ENCODE measurements around the gene PSD4.

Gene PSD4

GRCh38 chr2:113237604-113238160, 63.9 kb downstream of the PSD4 start:
- H3K4me3 ChIP-seq (ENCODE audit: insufficient read length, low read depth), result no peak overlapping the region
- TF ChIP-seq ZNF274 (IDR thresholded peaks at IDR 0.05; ENCODE audit: low read depth, low read length) (no peak), SUZ12 (IDR thresholded peaks at IDR 0.05; ENCODE audit: extremely low read depth, insufficient read depth, insufficient read length) (no peak), YY1 (IDR thresholded peaks at IDR 0.05; ENCODE audit: insufficient read depth, insufficient read length) (no peak)
- 0 out of 2 replicates have a peak, but pooled peaks cover 4% of the 10 kb centered on the region for H3K9me3 ChIP-seq (ENCODE audit: insufficient read depth, low read length)
- DNase-seq (ENCODE audit: low read depth, low spot score), result no peak
- H3K4me1 ChIP-seq (ENCODE audit: insufficient read depth, insufficient read length), result peaks cover 15% of the 10 kb centered on the region
- no peaks in the 10 kb centered on the region for H3K27me3 ChIP-seq (ENCODE audit: insufficient read depth, insufficient read length)
- H3K9ac ChIP-seq (ENCODE audit: insufficient read length, low read depth), result no peak overlapping the region
- peaks cover 56% of the 10 kb centered on the region for H3K36me3 ChIP-seq (ENCODE audit: insufficient read depth, insufficient read length, low read length)

GRCh38 chr2:113238871-113239839, 65.4 kb downstream of the PSD4 start:
- H3K4me1 ChIP-seq (ENCODE audit: insufficient read depth, insufficient read length), result peaks cover 15% of the 10 kb centered on the region
- TF ChIP-seq YY1 (IDR thresholded peaks at IDR 0.05; ENCODE audit: insufficient read depth, insufficient read length) (no peak), ZNF274 (IDR thresholded peaks at IDR 0.05; ENCODE audit: low read depth, low read length) (no peak), SUZ12 (IDR thresholded peaks at IDR 0.05; ENCODE audit: extremely low read depth, insufficient read depth, insufficient read length) (no peak)
- H3K9me3 ChIP-seq (ENCODE audit: insufficient read depth, low read length), result 0 out of 2 replicates have a peak, but pooled peaks cover 4% of the 10 kb centered on the region
- peaks cover 61% of the 10 kb centered on the region for H3K36me3 ChIP-seq (ENCODE audit: insufficient read depth, insufficient read length, low read length)
- H3K27me3 ChIP-seq (ENCODE audit: insufficient read depth, insufficient read length), result no peaks in the 10 kb centered on the region
- H3K4me3 ChIP-seq (ENCODE audit: insufficient read length, low read depth), result no peak overlapping the region
- no peak for DNase-seq (ENCODE audit: low read depth, low spot score)
- H3K9ac ChIP-seq (ENCODE audit: insufficient read length, low read depth), result no peak overlapping the region

GRCh38 chr2:113240150-113240914, 66.6 kb downstream of the PSD4 start:
- peaks cover 61% of the 10 kb centered on the region for H3K36me3 ChIP-seq (ENCODE audit: insufficient read depth, insufficient read length, low read length)
- peaks cover 17% of the 10 kb centered on the region for H3K4me1 ChIP-seq (ENCODE audit: insufficient read depth, insufficient read length)
- H3K4me3 ChIP-seq (ENCODE audit: insufficient read length, low read depth), result no peak overlapping the region
- H3K27me3 ChIP-seq (ENCODE audit: insufficient read depth, insufficient read length), result no peaks in the 10 kb centered on the region
- H3K9me3 ChIP-seq (ENCODE audit: insufficient read depth, low read length), result 0 out of 2 replicates have a peak, but pooled peaks cover 4% of the 10 kb centered on the region
- no peak overlapping the region for H3K9ac ChIP-seq (ENCODE audit: insufficient read length, low read depth)
- TF ChIP-seq ZNF274 (IDR thresholded peaks at IDR 0.05; ENCODE audit: low read depth, low read length) (no peak), SUZ12 (IDR thresholded peaks at IDR 0.05; ENCODE audit: extremely low read depth, insufficient read depth, insufficient read length) (no peak), YY1 (IDR thresholded peaks at IDR 0.05; ENCODE audit: insufficient read depth, insufficient read length) (no peak)
- DNase-seq (ENCODE audit: low read depth, low spot score), result no peak

GRCh38 chr2:113240915-113241911, 67.4 kb downstream of the PSD4 start:
- peaks cover 20% of the 10 kb centered on the region for H3K4me1 ChIP-seq (ENCODE audit: insufficient read depth, insufficient read length)
- TF ChIP-seq SUZ12 (IDR thresholded peaks at IDR 0.05; ENCODE audit: extremely low read depth, insufficient read depth, insufficient read length), result no peak
- no peak for TF ChIP-seq ZNF274 (IDR thresholded peaks at IDR 0.05; ENCODE audit: low read depth, low read length)
- no peak for TF ChIP-seq YY1 (IDR thresholded peaks at IDR 0.05; ENCODE audit: insufficient read depth, insufficient read length)
- H3K27me3 ChIP-seq (ENCODE audit: insufficient read depth, insufficient read length), result no peaks in the 10 kb centered on the region
- H3K36me3 ChIP-seq (ENCODE audit: insufficient read depth, insufficient read length, low read length), result peaks cover 68% of the 10 kb centered on the region
- no peak for DNase-seq (ENCODE audit: low read depth, low spot score)
- H3K9me3 ChIP-seq (ENCODE audit: insufficient read depth, low read length), result 0 out of 2 replicates have a peak, but pooled peaks cover 4% of the 10 kb centered on the region
- no peak overlapping the region for H3K4me3 ChIP-seq (ENCODE audit: insufficient read length, low read depth)
- H3K9ac ChIP-seq (ENCODE audit: insufficient read length, low read depth), result no peak overlapping the region

- no peaks in the 10 kb centered on the region for H3K27me3 ChIP-seq (ENCODE audit: insufficient read depth, insufficient read length)
- H3K9ac ChIP-seq (ENCODE audit: insufficient read length, low read depth), result no peak overlapping the region
- H3K4me3 ChIP-seq (ENCODE audit: insufficient read length, low read depth), result no peak overlapping the region
- H3K4me1 ChIP-seq (ENCODE audit: insufficient read depth, insufficient read length), result peaks cover 20% of the 10 kb centered on the region
- H3K9me3 ChIP-seq (ENCODE audit: insufficient read depth, low read length), result no peaks in the 10 kb centered on the region
- DNase-seq (ENCODE audit: low read depth, low spot score), result no peak
- H3K36me3 ChIP-seq (ENCODE audit: insufficient read depth, insufficient read length, low read length), result peaks cover 65% of the 10 kb centered on the region
- TF ChIP-seq YY1 (IDR thresholded peaks at IDR 0.05; ENCODE audit: insufficient read depth, insufficient read length), result no peak
- no peak for TF ChIP-seq SUZ12 (IDR thresholded peaks at IDR 0.05; ENCODE audit: extremely low read depth, insufficient read depth, insufficient read length)
- TF ChIP-seq ZNF274 (IDR thresholded peaks at IDR 0.05; ENCODE audit: low read depth, low read length), result no peak
Measured at GRCh38 chr2:113242327-113242726, 68.6 kb downstream of the PSD4 start.

GRCh38 chr2:113245276-113245711, 71.5 kb downstream of the PSD4 start:
- H3K4me1 ChIP-seq (ENCODE audit: insufficient read depth, insufficient read length), result peaks cover 14% of the 10 kb centered on the region

More at GRCh38 chr2:113245276-113245711, 71.5 kb downstream of the PSD4 start:
- Histone ChIP-seq H3K36me3 (ENCODE audit: insufficient read depth, insufficient read length, low read length) (peaks cover 40% of the 10 kb centered on the region), H3K9me3 (ENCODE audit: insufficient read depth, low read length) (no peaks in the 10 kb centered on the region), H3K27me3 (ENCODE audit: insufficient read depth, insufficient read length) (no peaks in the 10 kb centered on the region), H3K9ac (ENCODE audit: insufficient read length, low read depth) (peak overlapping the region; percentile 36), H3K4me3 (ENCODE audit: insufficient read length, low read depth) (no peak overlapping the region)
- DNase-seq (ENCODE audit: low read depth, low spot score), result no peak
- TF ChIP-seq ZNF274 (IDR thresholded peaks at IDR 0.05; ENCODE audit: low read depth, low read length), result no peak
- TF ChIP-seq YY1 (IDR thresholded peaks at IDR 0.05; ENCODE audit: insufficient read depth, insufficient read length), result no peak

Data from NT2/D1 (cell line).